Stimulated activated CD8-positive, alpha-beta memory T cell treated with anti-CD3 and anti-CD28 coated beads, Interleukin-2, amount 100 ng/mL, for 1 hour (primary cell): ENCODE results near the gene FAM47A.

Experiments
- DNase-seq, 2 donors: peaks; one replicate each; pipeline ENCODE4 v3.0.0-alpha.2; 2020; ENCODE audit warnings: low read depth in 2 of 2

FAM47A gene

DNA sequence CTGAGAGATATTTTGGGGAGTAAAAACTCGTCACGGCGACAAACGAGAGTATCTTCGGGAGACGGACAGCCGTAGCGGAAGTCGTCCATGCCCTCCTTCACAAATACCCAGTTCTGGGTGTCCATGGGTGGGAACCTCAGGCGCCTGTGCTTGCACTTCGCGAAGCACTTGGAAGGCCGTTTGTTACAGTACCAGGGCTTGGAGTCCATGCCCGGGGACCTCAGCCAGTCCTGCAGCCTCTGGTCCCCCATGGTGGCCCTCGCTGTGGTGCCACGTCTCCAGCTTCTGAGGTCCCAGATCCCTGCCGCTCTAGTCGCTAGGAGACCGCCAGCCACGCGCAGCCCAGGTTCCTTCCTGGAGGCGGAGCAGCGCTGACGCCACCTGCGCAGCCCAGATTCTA is at the start of gene FAM47A:
Gene FAM47A, minus strand, starts transcription at position 287 of the 400 bp plus-strand sequence. Its CDS starts 36 bp downstream, at position 251.
- no peak for DNase-seq

DNA sequence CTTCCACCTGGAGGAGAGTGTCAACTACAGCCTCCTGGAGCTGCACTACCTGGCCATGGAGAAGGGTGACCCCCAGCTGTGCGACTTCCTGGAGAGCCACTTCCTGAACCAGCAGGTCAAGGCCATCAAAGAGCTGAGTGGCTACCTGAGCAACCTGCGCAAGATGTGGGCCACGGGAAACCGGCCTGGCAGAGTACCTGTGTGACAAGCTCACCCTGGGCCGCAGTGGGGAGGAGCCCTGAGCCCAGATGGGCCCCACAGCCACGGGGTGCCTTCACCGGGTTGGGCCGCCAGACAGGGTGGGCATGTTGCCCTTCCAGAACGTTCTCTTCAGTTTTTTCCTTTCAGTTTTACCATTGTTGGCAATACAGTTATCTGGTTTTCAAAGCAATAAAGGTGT is 15.2 kb upstream of the FAM47A start:
- no peak for DNase-seq

DNA sequence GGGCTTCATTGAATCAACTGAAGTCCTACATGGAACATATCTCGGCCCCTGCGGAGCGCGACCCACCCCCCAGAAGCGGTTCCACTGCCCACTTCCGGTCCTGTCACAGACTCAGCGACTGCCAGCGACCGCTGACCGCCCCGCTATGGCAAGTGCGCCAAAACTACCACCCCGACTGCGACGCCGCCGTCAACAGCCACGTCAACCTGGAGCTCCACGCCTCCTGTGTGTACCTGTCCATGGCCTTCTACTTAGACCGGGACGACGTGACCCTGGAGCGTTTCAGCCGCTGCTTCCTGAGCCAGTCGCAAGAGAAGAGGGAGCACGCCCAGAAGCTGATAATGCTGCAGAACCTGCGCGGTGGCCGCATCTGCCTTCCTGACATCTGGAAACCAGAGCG is 14.8 kb upstream of the FAM47A start:
- no peak for DNase-seq

DNA sequence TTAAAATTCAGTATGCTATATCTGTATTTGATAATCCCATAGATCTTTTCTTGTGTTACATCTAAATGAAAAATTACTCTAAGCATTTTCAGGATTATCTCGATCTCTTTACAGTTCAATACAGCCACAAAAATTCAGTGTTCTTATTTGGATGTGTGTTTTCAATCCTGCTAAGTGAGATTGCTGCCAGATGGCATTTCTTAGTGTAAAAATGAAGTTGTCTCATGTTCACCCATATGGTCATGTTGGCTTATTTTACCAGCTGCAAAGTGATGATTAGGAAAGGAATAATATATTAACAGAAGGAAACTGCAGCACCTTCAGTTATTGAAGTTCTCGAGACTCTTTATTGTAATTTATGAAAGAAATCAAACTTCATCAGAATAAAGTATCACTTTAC is 12.1 kb upstream of the FAM47A start:
- no peak for DNase-seq

DNA sequence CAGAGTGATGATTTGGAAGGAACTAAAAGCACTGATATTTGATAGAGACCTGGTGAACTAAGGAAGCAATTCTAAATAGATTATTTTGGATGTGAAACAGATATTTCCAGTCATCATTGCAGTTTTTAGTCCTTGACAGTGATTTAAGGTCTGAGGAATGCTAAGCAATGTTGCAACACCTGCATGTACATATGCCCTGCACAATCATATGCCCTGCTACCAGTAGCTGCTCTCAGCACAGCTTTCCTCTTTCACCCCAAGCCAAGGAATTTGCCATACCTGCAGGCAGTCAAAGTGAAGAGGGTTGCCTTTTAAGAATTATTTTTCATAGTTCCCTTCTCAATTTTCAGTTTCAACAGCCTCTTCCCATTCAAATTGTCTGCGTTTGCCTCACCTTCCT is 8.7 kb upstream of the FAM47A start:
- DNase-seq: no peak

DNA sequence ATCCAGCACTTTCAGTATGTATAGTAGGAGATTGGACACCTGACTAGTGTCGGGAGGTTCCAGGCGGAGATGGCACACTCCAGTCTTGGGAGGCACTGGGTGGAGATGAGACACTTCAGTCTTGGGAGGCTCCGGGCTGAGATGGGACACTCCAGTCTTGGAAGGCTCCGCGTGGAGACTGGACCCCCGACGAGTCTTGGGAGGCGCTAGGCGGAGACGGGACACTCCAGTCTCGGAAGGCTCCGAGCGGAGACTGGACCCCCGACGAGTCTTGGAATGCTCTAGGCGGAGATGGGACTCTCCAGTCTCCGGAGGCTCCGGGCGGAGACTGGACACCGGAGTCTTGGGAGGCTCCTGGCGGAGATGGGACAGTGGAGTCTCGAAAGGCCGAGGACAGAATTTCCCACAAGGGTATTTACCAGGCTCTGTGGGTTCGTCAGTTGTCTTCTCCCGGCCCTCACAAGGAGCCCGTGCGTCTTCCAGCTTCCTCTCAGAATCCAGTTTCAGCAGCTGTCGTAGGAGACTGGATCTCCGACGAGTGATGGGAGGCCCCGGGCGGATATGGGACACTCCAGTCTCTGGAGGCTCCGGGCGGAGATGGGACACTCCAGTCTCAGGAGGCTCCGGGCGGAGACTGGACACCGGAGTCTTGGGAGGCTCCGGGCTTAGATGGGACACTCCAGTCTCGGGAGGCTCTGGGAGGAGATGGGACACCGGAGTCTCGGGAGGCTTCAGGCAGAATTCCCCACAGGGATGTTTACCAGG is 952 bp downstream of the FAM47A start:
- DNase-seq: no peak

DNA sequence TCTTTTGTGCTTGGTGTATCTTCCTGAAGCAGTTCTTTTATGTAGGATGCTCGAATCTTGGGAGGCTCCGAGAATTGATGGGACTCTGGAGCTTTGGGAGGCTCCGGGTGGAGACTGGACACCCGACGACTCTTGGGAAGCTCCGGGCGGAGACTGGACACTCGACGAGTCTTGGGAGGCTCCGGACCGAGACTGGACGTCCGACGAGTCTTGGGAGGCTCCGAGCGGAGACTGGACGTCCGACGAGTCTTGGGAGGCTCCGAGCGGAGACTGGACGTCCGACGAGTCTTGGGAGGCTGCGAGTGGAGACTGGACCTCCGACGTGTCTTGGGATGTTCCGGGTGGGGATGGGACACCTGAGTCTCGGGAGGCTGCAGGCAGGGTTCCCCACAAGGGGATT is 1.6 kb downstream of the FAM47A start:
- no peak for DNase-seq

DNA sequence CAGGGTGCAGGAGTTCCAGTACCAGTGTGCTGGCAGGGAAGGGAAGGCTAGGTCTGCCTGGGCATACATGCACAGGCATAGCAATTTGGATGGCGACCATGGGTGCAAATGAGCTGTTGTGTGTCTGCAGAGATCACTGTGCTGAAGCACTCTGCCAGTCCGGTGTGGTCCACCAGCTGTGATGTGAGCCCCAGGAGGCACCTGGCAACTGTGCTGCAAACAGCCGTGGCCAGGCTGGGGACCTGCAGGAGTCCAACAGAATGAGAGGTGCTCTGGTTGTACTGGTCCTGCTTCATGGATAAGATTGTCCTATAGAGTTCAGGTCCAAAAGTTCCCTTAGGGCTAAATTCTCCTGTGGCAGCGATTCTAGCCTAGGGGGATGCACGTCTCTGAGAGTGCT is 6.1 kb downstream of the FAM47A start:
- no peak for DNase-seq

DNA sequence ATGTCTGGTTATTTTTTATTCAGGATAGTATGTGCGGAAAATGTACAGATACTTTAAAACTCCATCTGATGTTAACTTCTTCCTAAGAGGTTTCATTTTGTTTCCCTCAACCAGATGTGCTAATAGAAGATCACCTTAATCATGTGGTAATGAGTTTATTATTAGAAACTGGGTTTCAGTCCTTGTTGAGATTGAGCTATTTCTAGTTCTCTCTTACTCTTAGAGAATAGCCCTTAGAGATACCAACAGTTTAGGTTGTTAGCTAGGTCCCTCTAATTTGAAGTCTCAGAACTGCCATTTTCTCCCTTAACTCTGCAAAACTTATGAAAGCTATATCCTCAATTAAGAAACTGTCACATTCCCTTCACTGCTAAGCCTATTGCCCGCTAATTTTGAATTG is 13.0 kb downstream of the FAM47A start:
- DNase-seq: no peak

DNA sequence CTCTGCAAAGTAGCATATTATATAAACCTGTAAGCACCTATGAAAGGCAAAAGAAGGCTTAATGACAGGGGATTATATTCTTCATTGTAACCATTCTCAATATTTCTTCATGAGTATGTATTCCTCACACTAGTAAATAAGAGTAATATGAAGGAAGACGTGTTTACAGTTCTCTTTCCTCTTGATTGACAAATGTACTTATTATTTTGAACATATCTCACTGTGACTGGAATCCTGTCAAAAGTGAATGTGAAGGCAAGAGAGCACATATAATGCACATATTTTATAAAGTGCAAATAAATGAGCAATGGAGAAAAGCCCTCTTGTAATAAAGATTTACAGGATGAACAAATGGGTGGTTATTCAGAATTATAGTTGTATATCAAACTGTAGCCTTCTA is 19.7 kb downstream of the FAM47A start:
- DNase-seq: no peak
